Measurements from ENCODE around the gene RASSF3. TPM values are rescaled to one million over a fixed set of nuclear protein-coding genes. Genes with fewer than 3 reads are reported as not detected.

The RASSF3 gene
- total and polyA plus RNA-seq, 10 of the 15 experiments (the other 5 are each of a cell fraction or from before 2014, with no cell fraction given): 6.9 to 62.4 (median 30.3) TPM

GRCh38 chr12:64621257-64621942 lies 11.1 kb downstream of the RASSF3 start (continued):
- TF ChIP-seq ATF3 (IDR thresholded peaks at IDR 0.05; ENCODE audit: borderline replicate concordance, extremely low read depth, low read depth, low read length): no peak
- peak; percentile 82 for TF ChIP-seq NFIC (IDR thresholded peaks at IDR 0.05; ENCODE audit: low read depth, low read length)
- no peak; the same call in 1 of the 2 replicates for TF ChIP-seq ZBED1 (IDR thresholded peaks at IDR 0.05; ENCODE audit: borderline replicate concordance)
- TF ChIP-seq SUPT20H (IDR thresholded peaks at IDR 0.05; ENCODE audit: borderline replicate concordance, control insufficient read depth, low read depth, low read length): no peak
- TF ChIP-seq PKNOX1 (IDR thresholded peaks at IDR 0.05): no peak
- TF ChIP-seq CBX5 (IDR thresholded peaks at IDR 0.05; ENCODE audit: low read depth): peak; percentile 84; the same call in 1 of the 2 replicates
- peak; percentile 48; the same call in 1 of the 2 replicates for TF ChIP-seq POLR2AphosphoS5 (IDR thresholded peaks at IDR 0.05; ENCODE audit: low read length)
- peak; percentile 20; the same call in 1 of the 2 replicates for TF ChIP-seq SPI1 (IDR thresholded peaks at IDR 0.05; ENCODE audit: borderline replicate concordance, insufficient read depth, low read depth, low read length)
- peak; percentile 91 for TF ChIP-seq NR2F1 (conservative IDR thresholded peaks at IDR 0.05)
- peak; percentile 52 for TF ChIP-seq MEF2B (IDR thresholded peaks at IDR 0.05; ENCODE audit: partially characterized antibody, poor library complexity, severe bottlenecking)
- peak; percentile 91 for TF ChIP-seq ZNF384 (IDR thresholded peaks at IDR 0.05; ENCODE audit: borderline replicate concordance, low read depth, low read length)
- peak; percentile 92 for TF ChIP-seq PAX5 (IDR thresholded peaks at IDR 0.05; ENCODE audit: borderline replicate concordance, low read depth, low read length)
- 0 out of 2 replicates have a peak, but pooled peaks have one; percentile 8 for TF ChIP-seq CREM (IDR thresholded peaks at IDR 0.05; ENCODE audit: low read depth)
- TF ChIP-seq MLLT1 (IDR thresholded peaks at IDR 0.05): 0 out of 2 replicates have a peak, but pooled peaks have one; percentile 34
- TF ChIP-seq IKZF2 (IDR thresholded peaks at IDR 0.05): peak; percentile 78 to 85
- TF ChIP-seq ZSCAN29 (IDR thresholded peaks at IDR 0.05): no peak
- peak; percentile 81 for TF ChIP-seq DPF2 (IDR thresholded peaks at IDR 0.05)
- TF ChIP-seq ZNF687 (IDR thresholded peaks at IDR 0.05): peak; percentile 87
- TF ChIP-seq ESRRA (IDR thresholded peaks at IDR 0.05; ENCODE audit: low read length): no peak
- TF ChIP-seq MEF2A (IDR thresholded peaks at IDR 0.05; ENCODE audit: insufficient read depth, low read depth, low read length): peak; percentile 58; the same call in 1 of the 2 replicates
- TF ChIP-seq BCL11A (IDR thresholded peaks at IDR 0.05; ENCODE audit: low read depth, low read length): peak; percentile 62; the same call in 1 of the 2 replicates
- TF ChIP-seq GATAD2B (conservative IDR thresholded peaks at IDR 0.05; ENCODE audit: low read depth): peak; percentile 85; the same call in 1 of the 2 replicates
- TF ChIP-seq KLF5 (IDR thresholded peaks at IDR 0.05; ENCODE audit: partially characterized antibody): no peak
- TF ChIP-seq SUZ12 (IDR thresholded peaks at IDR 0.05; ENCODE audit: unreplicated experiment): no peak
